Smooth muscle cell (in vitro differentiated cells): ENCODE data around the gene LYAR. TPM values are rescaled to one million over a fixed set of nuclear protein-coding genes. Genes with fewer than 3 reads are reported as not detected.

Source experiments
- DNase-seq: peaks from one replicate; lab custom pipeline; 2025; ENCODE audit not compliant: unreplicated experiment; lab: John Stamatoyannopoulos, UW
- H2AFZ ChIP-seq: fragments of 200-600 bp; sonication (generic); 2 replicates; pipeline ENCODE4 v1.6.0; 2016; ENCODE audit warnings: antibody characterized with exemption, low read depth, mild to moderate bottlenecking
- H3F3A ChIP-seq: fragments of 200-600 bp; sonication (generic); 2 replicates; pipeline ENCODE4 v1.6.0; 2017; ENCODE audit warnings: antibody characterized with exemption, low read depth
- H3K27ac ChIP-seq: fragments of 200-600 bp; sonication (generic); 2 replicates; pipeline ENCODE4 v1.5.1; 2016; ENCODE audit warnings: low read depth, mild to moderate bottlenecking
- H3K27me3 ChIP-seq: fragments of 200-600 bp; sonication (generic); 2 replicates; pipeline ENCODE4 v1.6.1; 2016; ENCODE audit warnings: low read depth, mild to moderate bottlenecking
- H3K36me3 ChIP-seq: fragments of 200-600 bp; sonication (generic); 2 replicates; pipeline ENCODE4 v1.5.1; 2016; ENCODE audit warnings: low read depth
- H3K4me1 ChIP-seq: fragments of 200-600 bp; sonication (generic); 2 replicates; pipeline ENCODE4 v1.5.1; 2016; ENCODE audit warnings: low read depth
- H3K4me2 ChIP-seq: fragments of 200-600 bp; sonication (generic); 2 replicates; pipeline ENCODE4 v1.6.0; 2016; ENCODE audit warnings: mild to moderate bottlenecking
- H3K4me3 ChIP-seq: fragments of 200-600 bp; sonication (generic); 2 replicates; pipeline ENCODE4 v1.5.1; 2016; ENCODE audit warnings: mild to moderate bottlenecking
- H3K79me2 ChIP-seq: fragments of 200-600 bp; sonication (generic); 2 replicates; pipeline ENCODE4 v1.6.0; 2016; ENCODE audit warnings: low read depth, mild to moderate bottlenecking
- H3K9ac ChIP-seq: fragments of 200-600 bp; sonication (generic); 2 replicates; pipeline ENCODE4 v1.6.0; 2016; ENCODE audit warnings: low read depth
- H3K9me3 ChIP-seq: fragments of 200-600 bp; sonication (generic); replicated peaks from 2 replicates; pipeline ENCODE4 v1.5.1; 2016; ENCODE audit warnings: low read depth
- H4K20me1 ChIP-seq: fragments of 200-600 bp; sonication (generic); 2 replicates; pipeline ENCODE4 v1.6.0; 2016; ENCODE audit warnings: low read depth
- CTCF ChIP-seq: fragments of 200-600 bp; sonication (generic); IDR thresholded peaks from 2 replicates; pipeline ENCODE4 v1.5.1; 2017; ENCODE audit warnings: borderline replicate concordance, mild to moderate bottlenecking, antibody characterized with exemption; ENCODE audit not compliant: insufficient read depth, poor library complexity, severe bottlenecking
- WGBS: methylation state at CpG from one replicate; pipeline ENCODE4 v1.1.7; 2016; ENCODE audit warnings: low lambda C conversion rate; 5-methylcytosine and 5-hydroxymethylcytosine counted together
- polyA plus RNA-seq: library from polyadenylated mRNA; unstranded; fragments of >200 nt; fragmentation: Nextera tagmentation; extraction: Ambion mirVana; gene quantifications from 2 replicates; pipeline ENCODE4 v1.2.1, GENCODE V29; 2016
- total RNA-seq: library from RNA; depleted of rRNA; stranded (reverse); fragments of >200 nt; gene quantifications from 2 replicates; pipeline ENCODE4 v1.2.3, GENCODE V29; 2014

LYAR gene
- total and polyA plus RNA-seq, 2 experiments from 2014 or later, result 8.1 to 12.5 TPM

GRCh38 chr4:4317496-4318232 is 27.7 kb upstream of the LYAR start:
- DNase-seq, result no peak
- Histone ChIP-seq H3K9me3 (no peaks in the 10 kb centered on the region), H3K9ac (no peak overlapping the region), H4K20me1 (no peaks in the 10 kb centered on the region), H3K27me3 (no peaks in the 10 kb centered on the region), H3K4me2 (no peak overlapping the region), H3K27ac (no peak overlapping the region), H2AFZ (no peak overlapping the region), H3F3A (no peaks in the 10 kb centered on the region), H3K4me3 (no peak overlapping the region), H3K4me1 (no peaks in the 10 kb centered on the region), H3K36me3 (no peaks in the 10 kb centered on the region), H3K79me2 (no peaks in the 10 kb centered on the region)
- TF ChIP-seq CTCF, result no peak
- WGBS, result 94% methylated on average over 22 of the region's 23 CpGs

- 92% methylated on average over 13 of the region's 13 CpGs for WGBS
These were observed 26.2 kb upstream of the LYAR start for GRCh38 chr4:4316150-4316495.

GRCh38 chr4:4315461-4316149 is 25.7 kb upstream of the LYAR start:
- H3K27me3 ChIP-seq, result no peaks in the 10 kb centered on the region
- H2AFZ ChIP-seq, result no peak overlapping the region
- H3K4me3 ChIP-seq, result no peak overlapping the region
- H3K36me3 ChIP-seq, result no peaks in the 10 kb centered on the region
- no peaks in the 10 kb centered on the region for H3K79me2 ChIP-seq
- no peak for TF ChIP-seq CTCF
- no peak overlapping the region for H3K4me2 ChIP-seq
- no peak for DNase-seq
- H4K20me1 ChIP-seq, result no peaks in the 10 kb centered on the region
- no peaks in the 10 kb centered on the region for H3K9me3 ChIP-seq
- 96% methylated on average over 12 of the region's 12 CpGs for WGBS
- H3K9ac ChIP-seq, result no peak overlapping the region
- no peak overlapping the region for H3K27ac ChIP-seq
- no peaks in the 10 kb centered on the region for H3F3A ChIP-seq
- no peaks in the 10 kb centered on the region for H3K4me1 ChIP-seq

More at GRCh38 chr4:4316150-4316495, 26.2 kb upstream of the LYAR start:
- H3K79me2 ChIP-seq, result no peaks in the 10 kb centered on the region
- no peak overlapping the region for H3K9ac ChIP-seq
- no peak overlapping the region for H2AFZ ChIP-seq
- H3K36me3 ChIP-seq, result no peaks in the 10 kb centered on the region
- no peaks in the 10 kb centered on the region for H3K9me3 ChIP-seq
- H3K27ac ChIP-seq, result no peak overlapping the region
- no peak for DNase-seq
- no peaks in the 10 kb centered on the region for H3K27me3 ChIP-seq
- no peak for TF ChIP-seq CTCF
- H4K20me1 ChIP-seq, result no peaks in the 10 kb centered on the region
- H3K4me1 ChIP-seq, result no peaks in the 10 kb centered on the region
- H3F3A ChIP-seq, result no peaks in the 10 kb centered on the region
- H3K4me2 ChIP-seq, result no peak overlapping the region
- H3K4me3 ChIP-seq, result no peak overlapping the region

- 94% methylated on average over 4 of the region's 4 CpGs for WGBS
These were observed 21.2 kb upstream of the LYAR start for GRCh38 chr4:4311193-4311592.

More at GRCh38 chr4:4311193-4311592, 21.2 kb upstream of the LYAR start:
- Histone ChIP-seq H3K79me2 (no peaks in the 10 kb centered on the region), H2AFZ (no peak overlapping the region), H4K20me1 (no peaks in the 10 kb centered on the region), H3K4me1 (no peaks in the 10 kb centered on the region), H3K36me3 (no peaks in the 10 kb centered on the region), H3K9me3 (no peaks in the 10 kb centered on the region), H3K9ac (no peak overlapping the region), H3K27me3 (no peaks in the 10 kb centered on the region), H3F3A (no peaks in the 10 kb centered on the region), H3K4me3 (no peak overlapping the region), H3K27ac (no peak overlapping the region), H3K4me2 (no peak overlapping the region)
- no peak for DNase-seq
- TF ChIP-seq CTCF, result no peak
